HEK293 (cell line): ENCODE results near the gene MYL6B.

Experiments used
- CTCF ChIA-PET: fragments of 350-600 bp; formaldehyde crosslinking; extraction: SDS; loops from one replicate; lab custom pipeline; 2021; ENCODE audit warnings: antibody characterized with exemption; lab: Yijun Ruan, JAX
- POLR2A ChIA-PET: fragments of 300-600 bp; formaldehyde crosslinking; extraction: SDS; loops from one replicate; lab custom pipeline; 2020; ENCODE audit warnings: antibody characterized with exemption, inconsistent platforms; lab: Yijun Ruan, JAX
- H3K27ac ChIP-seq: fragments of 200-500 bp; sonication (Bioruptor generic); 2 replicates; pipeline ENCODE4 v1.5.1; 2014; ENCODE audit warnings: low read depth, low read length, control low read depth, inconsistent platforms; ENCODE audit errors: extremely low read depth
- H3K36me3 ChIP-seq, 2 experiments: fragments of 200-500 bp in 1 of 2; sonication (Bioruptor generic) in 1 of 2; 1 replicate in 1 of 2; 2 replicates in 1 of 2; pipeline ENCODE4 v1.5.1; 2014 to 2017; ENCODE audit warnings: inconsistent platforms in 2 of 2, low read length in 2 of 2; ENCODE audit not compliant: control insufficient read depth in 2 of 2, insufficient read depth in 1 of 2
- H3K4me1 ChIP-seq: fragments of 200-500 bp; sonication (Bioruptor generic); 2 replicates; pipeline ENCODE4 v1.5.1; 2014; ENCODE audit warnings: mild to moderate bottlenecking, low read length, inconsistent platforms; ENCODE audit not compliant: control insufficient read depth, insufficient read depth
- H3K4me3 ChIP-seq: 2 replicates; pipeline ENCODE4 v1.5.1; 2011; ENCODE audit warnings: low read depth, mild to moderate bottlenecking, control low read depth, low read length, moderate library complexity
- H3K9me3 ChIP-seq: fragments of 200-500 bp; sonication (Bioruptor generic); 2 replicates; pipeline ENCODE4 v1.5.1; 2014; ENCODE audit warnings: low read depth, low read length, inconsistent platforms; ENCODE audit not compliant: control insufficient read depth, insufficient read depth
- BCL11B ChIP-seq: fragments of 450-650 bp; formaldehyde crosslinking; IDR thresholded peaks from 2 replicates; pipeline ENCODE4 v1.5.1; 2016; ENCODE audit warnings: low read depth, missing biosample characterization, missing genetic modification characterization
- GFI1B ChIP-seq: fragments of 450-650 bp; formaldehyde crosslinking; IDR thresholded peaks from 2 replicates; pipeline ENCODE4 v1.5.1; 2016; ENCODE audit warnings: missing biosample characterization, missing genetic modification characterization
- PRDM10 ChIP-seq: fragments of 450-650 bp; formaldehyde crosslinking; IDR thresholded peaks from 2 replicates; pipeline ENCODE4 v1.5.1; 2016; ENCODE audit warnings: missing biosample characterization, missing genetic modification characterization
- ZBTB21 ChIP-seq: fragments of 450-650 bp; formaldehyde crosslinking; IDR thresholded peaks from 2 replicates; pipeline ENCODE4 v1.5.1; 2017; ENCODE audit warnings: missing biosample characterization, missing genetic modification characterization
- ZBTB26 ChIP-seq: fragments of 450-650 bp; formaldehyde crosslinking; optimal IDR thresholded peaks from 2 replicates; pipeline ENCODE3; 2016; ENCODE audit warnings: missing biosample characterization, mild to moderate bottlenecking, missing genetic modification characterization
- ZBTB44 ChIP-seq: fragments of 450-650 bp; IDR thresholded peaks from 2 replicates; pipeline ENCODE4 v1.5.1; 2018; ENCODE audit warnings: missing biosample characterization, mild to moderate bottlenecking, missing genetic modification characterization
- ZNF112 ChIP-seq: fragments of 450-650 bp; formaldehyde crosslinking; IDR thresholded peaks from 2 replicates; pipeline ENCODE4 v1.5.0; 2017; ENCODE audit warnings: missing biosample characterization, missing genetic modification characterization
- ZNF133 ChIP-seq: fragments of 450-650 bp; formaldehyde crosslinking; IDR thresholded peaks from 2 replicates; pipeline ENCODE4 v1.5.1; 2016; ENCODE audit warnings: missing biosample characterization, missing genetic modification characterization
- ZNF157 ChIP-seq: fragments of 450-650 bp; formaldehyde crosslinking; IDR thresholded peaks from 2 replicates; pipeline ENCODE4 v1.5.1; 2016; ENCODE audit warnings: missing biosample characterization, missing genetic modification characterization
- ZNF24 ChIP-seq: fragments of 450-650 bp; formaldehyde crosslinking; IDR thresholded peaks from 2 replicates; pipeline ENCODE4 v1.5.1; 2016; ENCODE audit warnings: missing biosample characterization, missing genetic modification characterization
- ZNF354C ChIP-seq: fragments of 450-650 bp; formaldehyde crosslinking; IDR thresholded peaks from 2 replicates; pipeline ENCODE4 v1.5.1; 2016; ENCODE audit warnings: missing biosample characterization, missing genetic modification characterization, low read depth, borderline replicate concordance
- ZNF423 ChIP-seq: fragments of 450-650 bp; formaldehyde crosslinking; IDR thresholded peaks from 2 replicates; pipeline ENCODE4 v1.5.1; 2016; ENCODE audit warnings: missing biosample characterization, missing genetic modification characterization
- ZNF473 ChIP-seq: fragments of 450-650 bp; formaldehyde crosslinking; IDR thresholded peaks from 2 replicates; pipeline ENCODE4 v1.5.1; 2017; ENCODE audit warnings: missing biosample characterization, missing genetic modification characterization
- ZNF514 ChIP-seq: fragments of 450-650 bp; formaldehyde crosslinking; IDR thresholded peaks from 2 replicates; pipeline ENCODE4 v1.5.1; 2016; ENCODE audit warnings: missing biosample characterization, missing genetic modification characterization
- ZNF580 ChIP-seq: fragments of 450-650 bp; formaldehyde crosslinking; IDR thresholded peaks from 2 replicates; pipeline ENCODE4 v1.5.1; 2016; ENCODE audit warnings: missing biosample characterization, missing genetic modification characterization
- ZNF621 ChIP-seq: fragments of 450-650 bp; formaldehyde crosslinking; IDR thresholded peaks from 2 replicates; pipeline ENCODE4 v1.5.1; 2017; ENCODE audit warnings: missing biosample characterization, missing genetic modification characterization
- ZNF623 ChIP-seq: fragments of 450-650 bp; formaldehyde crosslinking; IDR thresholded peaks from 2 replicates; pipeline ENCODE4 v1.5.1; 2016; ENCODE audit warnings: missing biosample characterization, missing genetic modification characterization
- ZNF660 ChIP-seq: fragments of 450-650 bp; IDR thresholded peaks from 2 replicates; pipeline ENCODE4 v1.5.1; 2018; ENCODE audit warnings: missing biosample characterization, mild to moderate bottlenecking, missing genetic modification characterization
- ZNF664 ChIP-seq: fragments of 450-650 bp; formaldehyde crosslinking; IDR thresholded peaks from 2 replicates; pipeline ENCODE4 v1.5.1; 2016; ENCODE audit warnings: missing biosample characterization, missing genetic modification characterization
- ZNF670 ChIP-seq: fragments of 450-650 bp; formaldehyde crosslinking; IDR thresholded peaks from 2 replicates; pipeline ENCODE4 v1.5.1; 2016; ENCODE audit warnings: missing biosample characterization, missing genetic modification characterization, low read depth
- ZNF747 ChIP-seq: fragments of 450-650 bp; formaldehyde crosslinking; IDR thresholded peaks from 2 replicates; pipeline ENCODE4 v1.5.1; 2016; ENCODE audit warnings: missing biosample characterization, missing genetic modification characterization
- ZNF76 ChIP-seq: fragments of 450-650 bp; formaldehyde crosslinking; IDR thresholded peaks from 2 replicates; pipeline ENCODE4; 2016; ENCODE audit warnings: low read depth, missing biosample characterization, missing genetic modification characterization, borderline replicate concordance
- TF ChIP-seq, protein P1 (sequence below): fragments of 450-650 bp; formaldehyde crosslinking; IDR thresholded peaks from 2 replicates; pipeline ENCODE4 v1.5.1; 2016; ENCODE audit warnings: missing biosample characterization, missing genetic modification characterization
- TF ChIP-seq, protein P2 (sequence below): fragments of 450-650 bp; formaldehyde crosslinking; IDR thresholded peaks from 2 replicates; pipeline ENCODE4 v1.5.1; 2017; ENCODE audit warnings: missing biosample characterization, missing genetic modification characterization

Gene MYL6B

DNA sequence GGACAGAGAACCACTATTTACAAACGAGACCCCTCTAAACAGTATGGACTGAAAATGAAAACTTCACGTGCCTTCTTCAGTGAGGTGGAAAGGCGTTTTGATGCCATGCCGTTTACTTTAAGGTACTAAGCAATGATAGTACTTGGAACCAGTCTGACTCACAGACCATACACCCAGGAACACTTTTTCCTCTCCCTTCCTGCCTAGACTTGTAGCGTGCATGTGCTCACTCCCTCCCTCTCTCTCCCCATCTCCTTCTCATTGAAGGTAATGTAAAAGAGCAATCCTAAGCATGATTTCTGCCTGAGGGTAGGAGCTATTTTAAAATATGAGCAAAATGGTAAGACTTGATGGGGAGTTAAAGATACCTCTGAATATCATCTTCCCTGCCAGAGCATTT lies 41.8 kb upstream of the MYL6B start:
- POLR2A ChIA-PET, result interaction anchor here (1.7 kb wide), 1 partner anchor 31 kb away, joined by 4 read pairs; no protein-coding TSS in a partner anchor
- no peak overlapping the region for H3K27ac ChIP-seq
- peaks cover 53 to 86% of the 10 kb centered on the region in 2 experiments for H3K36me3 ChIP-seq
- no peak overlapping the region for H3K4me3 ChIP-seq
- TF ChIP-seq ZNF747 (tag by site-specific recombination) (no peak), ZNF157 (tag by site-specific recombination) (no peak), ZNF473 (tag by site-specific recombination) (no peak), ZNF423 (tag by site-specific recombination) (no peak), ZNF670 (no peak), ZNF514 (tag by site-specific recombination) (no peak), ZBTB26 (tag by site-specific recombination) (no peak), ZNF112 (tag by site-specific recombination) (no peak), ZNF133 (no peak)
- TF ChIP-seq, protein P1, sequence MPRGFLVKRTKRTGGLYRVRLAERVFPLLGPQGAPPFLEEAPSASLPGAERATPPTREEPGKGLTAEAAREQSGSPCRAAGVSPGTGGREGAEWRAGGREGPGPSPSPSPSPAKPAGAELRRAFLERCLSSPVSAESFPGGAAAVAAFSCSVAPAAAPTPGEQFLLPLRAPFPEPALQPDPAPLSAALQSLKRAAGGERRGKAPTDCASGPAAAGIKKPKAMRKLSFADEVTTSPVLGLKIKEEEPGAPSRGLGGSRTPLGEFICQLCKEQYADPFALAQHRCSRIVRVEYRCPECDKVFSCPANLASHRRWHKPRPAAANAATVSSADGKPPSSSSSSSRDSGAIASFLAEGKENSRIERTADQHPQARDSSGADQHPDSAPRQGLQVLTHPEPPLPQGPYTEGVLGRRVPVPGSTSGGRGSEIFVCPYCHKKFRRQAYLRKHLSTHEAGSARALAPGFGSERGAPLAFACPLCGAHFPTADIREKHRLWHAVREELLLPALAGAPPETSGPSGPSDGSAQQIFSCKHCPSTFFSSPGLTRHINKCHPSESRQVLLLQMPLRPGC (tag by site-specific recombination), result no peak
- TF ChIP-seq, protein P2, sequence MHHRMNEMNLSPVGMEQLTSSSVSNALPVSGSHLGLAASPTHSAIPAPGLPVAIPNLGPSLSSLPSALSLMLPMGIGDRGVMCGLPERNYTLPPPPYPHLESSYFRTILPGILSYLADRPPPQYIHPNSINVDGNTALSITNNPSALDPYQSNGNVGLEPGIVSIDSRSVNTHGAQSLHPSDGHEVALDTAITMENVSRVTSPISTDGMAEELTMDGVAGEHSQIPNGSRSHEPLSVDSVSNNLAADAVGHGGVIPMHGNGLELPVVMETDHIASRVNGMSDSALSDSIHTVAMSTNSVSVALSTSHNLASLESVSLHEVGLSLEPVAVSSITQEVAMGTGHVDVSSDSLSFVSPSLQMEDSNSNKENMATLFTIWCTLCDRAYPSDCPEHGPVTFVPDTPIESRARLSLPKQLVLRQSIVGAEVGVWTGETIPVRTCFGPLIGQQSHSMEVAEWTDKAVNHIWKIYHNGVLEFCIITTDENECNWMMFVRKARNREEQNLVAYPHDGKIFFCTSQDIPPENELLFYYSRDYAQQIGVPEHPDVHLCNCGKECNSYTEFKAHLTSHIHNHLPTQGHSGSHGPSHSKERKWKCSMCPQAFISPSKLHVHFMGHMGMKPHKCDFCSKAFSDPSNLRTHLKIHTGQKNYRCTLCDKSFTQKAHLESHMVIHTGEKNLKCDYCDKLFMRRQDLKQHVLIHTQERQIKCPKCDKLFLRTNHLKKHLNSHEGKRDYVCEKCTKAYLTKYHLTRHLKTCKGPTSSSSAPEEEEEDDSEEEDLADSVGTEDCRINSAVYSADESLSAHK (tag by site-specific recombination), result no peak
- no peaks in the 10 kb centered on the region for H3K9me3 ChIP-seq
- CTCF ChIA-PET, result interaction anchor here (0.6 to 1.2 kb wide), 2 partner anchors 42 to 148 kb away, joined by 3 to 4 read pairs; partner anchors contain the start of genes ANKRD52 and MYL6B
- H3K4me1 ChIP-seq, result 0 out of 2 replicates have a peak, but pooled peaks cover 2% of the 10 kb centered on the region

GRCh38 chr12:56114084-56114483 lies 38.3 kb upstream of the MYL6B start:
- H3K36me3 ChIP-seq, result peaks cover 29 to 63% of the 10 kb centered on the region in 2 experiments
- ChIA-PET CTCF (interaction anchor here (1.0 kb wide), 1 partner anchor 76 kb away, joined by 5 read pairs; no protein-coding TSS in a partner anchor), POLR2A (interaction anchor here (1.6 kb wide), 1 partner anchor 10 kb away, joined by 13 read pairs; the partner anchor contains the start of gene PA2G4)
- H3K9me3 ChIP-seq, result no peaks in the 10 kb centered on the region
- H3K4me1 ChIP-seq, result peaks cover 3% of the 10 kb centered on the region
- H3K4me3 ChIP-seq, result no peak overlapping the region
- H3K27ac ChIP-seq, result 0 out of 2 replicates have a peak overlapping the region, but pooled peaks have one; percentile 3
- TF ChIP-seq ZBTB21 (no peak), ZNF24 (tag by site-specific recombination) (no peak), ZNF621 (tag by site-specific recombination) (no peak), BCL11B (tag by site-specific recombination) (no peak), ZNF354C (tag by site-specific recombination) (no peak), PRDM10 (tag by site-specific recombination) (no peak), ZNF76 (no peak), ZNF580 (tag by site-specific recombination) (no peak), ZBTB44 (tag by site-specific recombination) (no peak), ZNF664 (tag by site-specific recombination) (no peak), GFI1B (tag by site-specific recombination) (no peak), ZNF623 (no peak), ZNF670 (no peak), ZNF660 (no peak)
